ENCODE results near the gene MIEN1.
"Not testable (repeated sequence)": the region's sequence is repeated elsewhere in the genome, so short reads cannot be mapped to it uniquely, and the experiment has no call there.

The MIEN1 gene

GRCh38 chr17:39714234-39714633 lies 16.1 kb downstream of the MIEN1 start:
- WGBS (ENCODE audit: extremely low coverage, insufficient coverage, low lambda C conversion rate), result no CpG with 5 or more reads among the region's 4 CpGs
- Histone ChIP-seq H3K36me3 (ENCODE audit: control insufficient read depth, insufficient read depth, low read length) (peaks cover 9% of the 10 kb centered on the region), H3K79me1 (ENCODE audit: low read length) (no peaks in the 10 kb centered on the region)

GRCh38 chr17:39711851-39712250 lies 18.5 kb downstream of the MIEN1 start:
- Histone ChIP-seq H3K27me3 (ENCODE audit: insufficient read depth, low read length, poor library complexity) (no peaks in the 10 kb centered on the region), H3K4me2 (ENCODE audit: low read length) (no peak overlapping the region), H3K9ac (ENCODE audit: low read length) (no peak overlapping the region), H2BK120ac (ENCODE audit: low read depth, low read length) (no peak overlapping the region), H3K4ac (ENCODE audit: low read depth, low read length) (no peak overlapping the region), H3K23ac (ENCODE audit: low read length) (no peak overlapping the region), H3K56ac (ENCODE audit: low read length) (no peak overlapping the region), H3K36me3 (ENCODE audit: control insufficient read depth, insufficient read depth, low read length) (peaks cover 14% of the 10 kb centered on the region), H2BK5ac (ENCODE audit: low read length) (no peak overlapping the region), H3K79me1 (ENCODE audit: low read length) (peaks cover 2% of the 10 kb centered on the region), H2AK5ac (ENCODE audit: low read length) (no peak overlapping the region), H3K27ac (ENCODE audit: low read depth, low read length) (no peak overlapping the region), H3K79me2 (ENCODE audit: control insufficient read depth, insufficient read depth, low read length) (no peaks in the 10 kb centered on the region), H3K4me1 (ENCODE audit: control insufficient read depth, low read depth, low read length) (no peaks in the 10 kb centered on the region), H2BK15ac (replicated peaks; ENCODE audit: low read depth) (no peak overlapping the region), H4K8ac (ENCODE audit: low read depth, low read length) (no peak overlapping the region), H4K5ac (ENCODE audit: low read length) (no peak overlapping the region), H3K18ac (ENCODE audit: low read length) (no peak overlapping the region), H3K4me3 (ENCODE audit: low read length) (no peak overlapping the region)
- WGBS (ENCODE audit: extremely low coverage, insufficient coverage, low lambda C conversion rate), result no CpG with 5 or more reads among the region's 10 CpGs
- no peak for DNase-seq

More at GRCh38 chr17:39714234-39714633, 16.1 kb downstream of the MIEN1 start:
- Histone ChIP-seq H4K5ac (ENCODE audit: low read length) (no peak overlapping the region), H3K9ac (ENCODE audit: low read length) (no peak overlapping the region), H3K4ac (ENCODE audit: low read depth, low read length) (no peak overlapping the region), H3K18ac (ENCODE audit: low read length) (no peak overlapping the region), H2BK120ac (ENCODE audit: low read depth, low read length) (no peak overlapping the region), H4K8ac (ENCODE audit: low read depth, low read length) (no peak overlapping the region), H3K27me3 (ENCODE audit: insufficient read depth, low read length, poor library complexity) (no peaks in the 10 kb centered on the region), H2BK15ac (replicated peaks; ENCODE audit: low read depth) (no peak overlapping the region), H3K79me2 (ENCODE audit: control insufficient read depth, insufficient read depth, low read length) (no peaks in the 10 kb centered on the region), H3K4me3 (ENCODE audit: low read length) (no peak overlapping the region), H2BK5ac (ENCODE audit: low read length) (no peak overlapping the region), H3K4me2 (ENCODE audit: low read length) (no peak overlapping the region), H3K56ac (ENCODE audit: low read length) (no peak overlapping the region), H3K4me1 (ENCODE audit: control insufficient read depth, low read depth, low read length) (no peaks in the 10 kb centered on the region), H3K23ac (ENCODE audit: low read length) (no peak overlapping the region), H3K27ac (ENCODE audit: low read depth, low read length) (no peak overlapping the region), H2AK5ac (ENCODE audit: low read length) (no peak overlapping the region)
- no peak for DNase-seq

DNA sequence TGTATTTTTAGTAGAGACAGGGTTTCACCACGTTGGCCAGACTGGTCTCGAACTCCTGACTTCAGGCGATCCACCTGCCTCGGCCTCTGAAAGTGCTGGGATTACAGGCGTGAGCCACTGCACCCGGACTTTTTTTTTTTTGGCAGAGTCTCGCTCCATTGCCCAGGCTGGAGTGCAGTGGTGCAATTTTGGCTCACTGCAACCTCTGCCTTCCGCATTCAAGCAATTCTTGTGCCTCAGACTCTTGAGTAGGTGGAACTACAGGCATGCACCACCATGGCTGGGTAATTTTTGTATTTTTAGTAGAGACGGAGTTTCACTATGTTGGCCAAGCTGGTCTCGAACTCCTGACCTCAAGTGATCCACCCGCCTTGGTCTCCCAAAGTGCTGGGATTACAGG lies 19.3 kb downstream of the MIEN1 start:
- not testable (repeated sequence) for H3K4me3 ChIP-seq (ENCODE audit: low read length); H3K27me3 ChIP-seq (ENCODE audit: insufficient read depth, low read length, poor library complexity); H2BK15ac ChIP-seq (replicated peaks; ENCODE audit: low read depth); H2BK5ac ChIP-seq (ENCODE audit: low read length); H3K18ac ChIP-seq (ENCODE audit: low read length); H3K23ac ChIP-seq (ENCODE audit: low read length); H3K27ac ChIP-seq (ENCODE audit: low read depth, low read length); H2BK120ac ChIP-seq (ENCODE audit: low read depth, low read length); H3K9ac ChIP-seq (ENCODE audit: low read length); H3K79me2 ChIP-seq (ENCODE audit: control insufficient read depth, insufficient read depth, low read length); H3K4me1 ChIP-seq (ENCODE audit: control insufficient read depth, low read depth, low read length); H4K8ac ChIP-seq (ENCODE audit: low read depth, low read length); H4K5ac ChIP-seq (ENCODE audit: low read length); H3K56ac ChIP-seq (ENCODE audit: low read length); DNase-seq; H3K4me2 ChIP-seq (ENCODE audit: low read length); H2AK5ac ChIP-seq (ENCODE audit: low read length); H3K4ac ChIP-seq (ENCODE audit: low read depth, low read length); H3K79me1 ChIP-seq (ENCODE audit: low read length)
- H3K36me3 ChIP-seq (ENCODE audit: control insufficient read depth, insufficient read depth, low read length), result peaks cover 14% of the 10 kb centered on the region
- WGBS (ENCODE audit: extremely low coverage, insufficient coverage, low lambda C conversion rate), result no CpG with 5 or more reads among the region's 11 CpGs

DNA sequence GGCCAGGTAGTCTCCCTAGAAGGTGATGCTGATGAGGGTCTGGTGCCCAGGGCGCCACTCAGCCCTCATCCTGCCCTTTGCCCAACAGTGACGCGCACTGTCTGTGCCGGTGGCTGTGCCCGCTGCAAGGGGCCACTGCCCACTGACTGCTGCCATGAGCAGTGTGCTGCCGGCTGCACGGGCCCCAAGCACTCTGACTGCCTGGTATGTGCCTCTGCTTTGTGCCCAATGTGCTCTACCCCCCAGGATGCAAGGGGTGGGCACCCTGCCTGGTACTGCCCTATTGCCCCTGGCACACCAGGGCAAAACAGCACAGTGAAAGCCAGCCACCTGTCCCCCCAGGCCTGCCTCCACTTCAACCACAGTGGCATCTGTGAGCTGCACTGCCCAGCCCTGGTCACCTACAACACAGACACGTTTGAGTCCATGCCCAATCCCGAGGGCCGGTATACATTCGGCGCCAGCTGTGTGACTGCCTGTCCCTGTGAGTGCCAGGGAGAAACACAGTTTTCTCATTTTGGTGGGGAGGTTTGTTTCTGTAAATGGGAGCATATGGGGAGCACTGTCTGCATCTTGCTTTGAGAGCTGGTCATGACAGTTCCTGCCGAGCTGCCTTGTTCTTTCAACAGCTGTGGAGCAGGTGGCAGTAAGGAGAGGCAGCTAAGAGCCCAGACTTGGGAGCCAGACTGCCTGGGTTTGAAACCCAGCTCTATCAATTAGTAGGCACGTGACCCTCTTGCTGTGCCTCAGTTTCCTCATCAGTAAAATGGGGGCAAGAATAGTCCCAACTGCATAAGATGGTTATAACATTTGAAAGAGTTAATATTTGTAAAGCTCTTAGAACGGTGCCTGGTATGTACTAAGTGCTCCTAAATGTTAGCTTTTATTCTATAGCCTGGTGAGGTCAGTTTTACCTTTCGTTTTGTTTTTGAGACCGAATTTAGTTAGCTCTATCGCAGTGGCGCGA lies 20.1 kb downstream of the MIEN1 start:
- DNase-seq, result no peak
- Histone ChIP-seq H4K8ac (ENCODE audit: low read depth, low read length) (no peak overlapping the region), H2BK120ac (ENCODE audit: low read depth, low read length) (no peak overlapping the region), H2BK5ac (ENCODE audit: low read length) (no peak overlapping the region), H3K18ac (ENCODE audit: low read length) (no peak overlapping the region), H3K4me3 (ENCODE audit: low read length) (no peak overlapping the region), H3K27me3 (ENCODE audit: insufficient read depth, low read length, poor library complexity) (no peaks in the 10 kb centered on the region), H3K79me1 (ENCODE audit: low read length) (peaks cover 4% of the 10 kb centered on the region), H3K79me2 (ENCODE audit: control insufficient read depth, insufficient read depth, low read length) (peaks cover 9% of the 10 kb centered on the region), H2AK5ac (ENCODE audit: low read length) (no peak overlapping the region), H3K4ac (ENCODE audit: low read depth, low read length) (no peak overlapping the region), H2BK15ac (replicated peaks; ENCODE audit: low read depth) (no peak overlapping the region), H3K4me2 (ENCODE audit: low read length) (no peak overlapping the region), H4K5ac (ENCODE audit: low read length) (no peak overlapping the region), H3K4me1 (ENCODE audit: control insufficient read depth, low read depth, low read length) (peaks cover under 1% of the 10 kb centered on the region), H3K56ac (ENCODE audit: low read length) (no peak overlapping the region), H3K9ac (ENCODE audit: low read length) (no peak overlapping the region), H3K36me3 (ENCODE audit: control insufficient read depth, insufficient read depth, low read length) (peaks cover 14% of the 10 kb centered on the region), H3K23ac (ENCODE audit: low read length) (no peak overlapping the region), H3K27ac (ENCODE audit: low read depth, low read length) (no peak overlapping the region)
- no CpG with 5 or more reads among the region's 20 CpGs for WGBS (ENCODE audit: extremely low coverage, insufficient coverage, low lambda C conversion rate)

- no peak overlapping the region for H3K4me2 ChIP-seq (ENCODE audit: low read length)
- H3K56ac ChIP-seq (ENCODE audit: low read length), result no peak overlapping the region
- H2BK5ac ChIP-seq (ENCODE audit: low read length), result no peak overlapping the region
- no peak overlapping the region for H2BK15ac ChIP-seq (replicated peaks; ENCODE audit: low read depth)
- H3K79me2 ChIP-seq (ENCODE audit: control insufficient read depth, insufficient read depth, low read length), result peaks cover 16% of the 10 kb centered on the region
- no peaks in the 10 kb centered on the region for H3K27me3 ChIP-seq (ENCODE audit: insufficient read depth, low read length, poor library complexity)
- no CpG with 5 or more reads among the region's 14 CpGs for WGBS (ENCODE audit: extremely low coverage, insufficient coverage, low lambda C conversion rate)
- H3K23ac ChIP-seq (ENCODE audit: low read length), result no peak overlapping the region
- H3K4me3 ChIP-seq (ENCODE audit: low read length), result no peak overlapping the region
- H2BK120ac ChIP-seq (ENCODE audit: low read depth, low read length), result no peak overlapping the region
- peaks cover 14% of the 10 kb centered on the region for H3K36me3 ChIP-seq (ENCODE audit: control insufficient read depth, insufficient read depth, low read length)
- no peak overlapping the region for H4K8ac ChIP-seq (ENCODE audit: low read depth, low read length)
- H4K5ac ChIP-seq (ENCODE audit: low read length), result no peak overlapping the region
- H3K9ac ChIP-seq (ENCODE audit: low read length), result no peak overlapping the region
- H3K4me1 ChIP-seq (ENCODE audit: control insufficient read depth, low read depth, low read length), result peaks cover 7% of the 10 kb centered on the region
- H3K79me1 ChIP-seq (ENCODE audit: low read length), result peaks cover 7% of the 10 kb centered on the region
- H3K4ac ChIP-seq (ENCODE audit: low read depth, low read length), result no peak overlapping the region
- no peak overlapping the region for H3K18ac ChIP-seq (ENCODE audit: low read length)
- no peak for DNase-seq
- no peak overlapping the region for H3K27ac ChIP-seq (ENCODE audit: low read depth, low read length)
- no peak overlapping the region for H2AK5ac ChIP-seq (ENCODE audit: low read length)
Observed at GRCh38 chr17:39709319-39709997, 20.9 kb downstream of the MIEN1 start.

All from mesendoderm (in vitro differentiated cells).